Ectodermal cell (in vitro differentiated cells): ENCODE measurements around the gene CCDC192.

Source experiments
- H3K27ac ChIP-seq: 2 replicates; pipeline ENCODE4 v1.7.0; 2013; ENCODE audit warnings: mild to moderate bottlenecking, low read depth, low read length; ENCODE audit not compliant: insufficient read depth, poor library complexity, severe bottlenecking
- H3K27me3 ChIP-seq: 2 replicates; pipeline ENCODE4 v1.7.0; 2013; ENCODE audit warnings: mild to moderate bottlenecking, low read length; ENCODE audit not compliant: insufficient read depth, control insufficient read depth, poor library complexity, severe bottlenecking
- H3K36me3 ChIP-seq: one replicate; pipeline ENCODE4 v1.7.0; 2013; ENCODE audit warnings: low read length; ENCODE audit not compliant: control insufficient read depth, insufficient read depth
- H3K4me1 ChIP-seq: one replicate; pipeline ENCODE4 v1.7.0; 2013; ENCODE audit warnings: low read length; ENCODE audit not compliant: control insufficient read depth, insufficient read depth
- H3K4me3 ChIP-seq: 2 replicates; pipeline ENCODE4 v1.7.0; 2013; ENCODE audit warnings: low read depth, low read length, control low read depth; ENCODE audit not compliant: insufficient read depth
- H3K9me3 ChIP-seq: 2 replicates; pipeline ENCODE4 v1.7.0; 2013; ENCODE audit warnings: mild to moderate bottlenecking, low read length, moderate library complexity; ENCODE audit not compliant: control insufficient read depth
- WGBS, 2 experiments: methylation state at CpG; one replicate each; pipeline ENCODE4 v1.1.7; 2013; ENCODE audit warnings: missing lambda C conversion rate in 2 of 2; 5-methylcytosine and 5-hydroxymethylcytosine counted together

Gene CCDC192

GRCh38 chr5:127820910-127821553, 117.8 kb downstream of the CCDC192 start:
- WGBS, 2 experiments: 81 to 95% methylated on average over 2 of the region's 2 CpGs
- no peak overlapping the region for H3K4me3 ChIP-seq

GRCh38 chr5:127821896-127822295, 118.7 kb downstream of the CCDC192 start:
- no peaks in the 10 kb centered on the region for H3K27me3 ChIP-seq
- 92 to 97% methylated on average over 3 of the region's 3 CpGs for WGBS, 2 experiments

More at GRCh38 chr5:127820910-127821553, 117.8 kb downstream of the CCDC192 start:
- Histone ChIP-seq H3K27ac (no peak overlapping the region), H3K36me3 (no peaks in the 10 kb centered on the region), H3K27me3 (no peaks in the 10 kb centered on the region), H3K4me1 (no peaks in the 10 kb centered on the region), H3K9me3 (no peaks in the 10 kb centered on the region)

GRCh38 chr5:127824126-127824525, 120.9 kb downstream of the CCDC192 start:
- H3K4me3 ChIP-seq: no peak overlapping the region
- no peaks in the 10 kb centered on the region for H3K4me1 ChIP-seq
- WGBS, 2 experiments: 91 to 100% methylated on average over 1 to 2 of the region's 2 CpGs
- H3K9me3 ChIP-seq: no peaks in the 10 kb centered on the region
- no peaks in the 10 kb centered on the region for H3K36me3 ChIP-seq
- H3K27ac ChIP-seq: no peak overlapping the region
- H3K27me3 ChIP-seq: no peaks in the 10 kb centered on the region

More at GRCh38 chr5:127821896-127822295, 118.7 kb downstream of the CCDC192 start:
- Histone ChIP-seq H3K9me3 (no peaks in the 10 kb centered on the region), H3K4me1 (no peaks in the 10 kb centered on the region), H3K27ac (no peak overlapping the region), H3K4me3 (no peak overlapping the region), H3K36me3 (no peaks in the 10 kb centered on the region)

GRCh38 chr5:127826011-127826410, 122.8 kb downstream of the CCDC192 start:
- H3K36me3 ChIP-seq: no peaks in the 10 kb centered on the region
- WGBS, 2 experiments: 91 to 96% methylated on average over 3 of the region's 3 CpGs
- H3K9me3 ChIP-seq: no peaks in the 10 kb centered on the region
- no peaks in the 10 kb centered on the region for H3K4me1 ChIP-seq
- H3K4me3 ChIP-seq: no peak overlapping the region
- no peak overlapping the region for H3K27ac ChIP-seq
- H3K27me3 ChIP-seq: no peaks in the 10 kb centered on the region

- WGBS, 2 experiments: 94 to 95% methylated on average over 6 of the region's 6 CpGs
- Histone ChIP-seq H3K4me3 (no peak overlapping the region), H3K9me3 (no peaks in the 10 kb centered on the region), H3K27me3 (no peaks in the 10 kb centered on the region), H3K4me1 (no peaks in the 10 kb centered on the region), H3K27ac (no peak overlapping the region), H3K36me3 (no peaks in the 10 kb centered on the region)
Measured at GRCh38 chr5:127827451-127827850, 124.3 kb downstream of the CCDC192 start.

GRCh38 chr5:127830157-127830556, 127.0 kb downstream of the CCDC192 start:
- Histone ChIP-seq H3K36me3 (no peaks in the 10 kb centered on the region), H3K9me3 (no peaks in the 10 kb centered on the region), H3K27ac (no peak overlapping the region), H3K27me3 (no peaks in the 10 kb centered on the region), H3K4me1 (no peaks in the 10 kb centered on the region), H3K4me3 (no peak overlapping the region)
- 94 to 98% methylated on average over 3 of the region's 3 CpGs for WGBS, 2 experiments

GRCh38 chr5:127830829-127831598, 127.8 kb downstream of the CCDC192 start:
- Histone ChIP-seq H3K27ac (no peak overlapping the region), H3K4me1 (no peaks in the 10 kb centered on the region), H3K27me3 (no peaks in the 10 kb centered on the region), H3K9me3 (no peaks in the 10 kb centered on the region), H3K4me3 (no peak overlapping the region), H3K36me3 (no peaks in the 10 kb centered on the region)
- WGBS, 2 experiments: 93 to 96% methylated on average over 3 to 4 of the region's 5 CpGs

- no peaks in the 10 kb centered on the region for H3K27me3 ChIP-seq
- WGBS, 2 experiments: 94 to 100% methylated on average over 5 of the region's 5 CpGs
Measured at GRCh38 chr5:127832067-127832466, 128.9 kb downstream of the CCDC192 start.

GRCh38 chr5:127834094-127834531, 130.9 kb downstream of the CCDC192 start:
- Histone ChIP-seq H3K36me3 (no peaks in the 10 kb centered on the region), H3K9me3 (no peaks in the 10 kb centered on the region), H3K27ac (no peak overlapping the region), H3K4me3 (no peak overlapping the region), H3K27me3 (no peaks in the 10 kb centered on the region), H3K4me1 (no peaks in the 10 kb centered on the region)
- WGBS, 2 experiments: 89 to 90% methylated on average over 2 of the region's 2 CpGs

More at GRCh38 chr5:127832067-127832466, 128.9 kb downstream of the CCDC192 start:
- Histone ChIP-seq H3K27ac (no peak overlapping the region), H3K9me3 (no peaks in the 10 kb centered on the region), H3K36me3 (no peaks in the 10 kb centered on the region), H3K4me1 (no peaks in the 10 kb centered on the region), H3K4me3 (no peak overlapping the region)

GRCh38 chr5:127834554-127834953, 131.4 kb downstream of the CCDC192 start:
- no peaks in the 10 kb centered on the region for H3K9me3 ChIP-seq
- H3K27me3 ChIP-seq: no peaks in the 10 kb centered on the region
- WGBS, 2 experiments: 83 to 97% methylated on average over 5 of the region's 5 CpGs
- H3K4me3 ChIP-seq: no peak overlapping the region
- no peak overlapping the region for H3K27ac ChIP-seq
- no peaks in the 10 kb centered on the region for H3K36me3 ChIP-seq
- no peaks in the 10 kb centered on the region for H3K4me1 ChIP-seq
